ENCODE measurements around the gene MT1X. TPM values are rescaled to one million over a fixed set of nuclear protein-coding genes. Genes with fewer than 3 reads are reported as not detected.

The MT1X gene
- total and polyA plus RNA-seq, 2 of the 13 experiments (the other 11 are each of a cell fraction or from before 2014, with no cell fraction given), result 19.7 to 288 TPM

DNA sequence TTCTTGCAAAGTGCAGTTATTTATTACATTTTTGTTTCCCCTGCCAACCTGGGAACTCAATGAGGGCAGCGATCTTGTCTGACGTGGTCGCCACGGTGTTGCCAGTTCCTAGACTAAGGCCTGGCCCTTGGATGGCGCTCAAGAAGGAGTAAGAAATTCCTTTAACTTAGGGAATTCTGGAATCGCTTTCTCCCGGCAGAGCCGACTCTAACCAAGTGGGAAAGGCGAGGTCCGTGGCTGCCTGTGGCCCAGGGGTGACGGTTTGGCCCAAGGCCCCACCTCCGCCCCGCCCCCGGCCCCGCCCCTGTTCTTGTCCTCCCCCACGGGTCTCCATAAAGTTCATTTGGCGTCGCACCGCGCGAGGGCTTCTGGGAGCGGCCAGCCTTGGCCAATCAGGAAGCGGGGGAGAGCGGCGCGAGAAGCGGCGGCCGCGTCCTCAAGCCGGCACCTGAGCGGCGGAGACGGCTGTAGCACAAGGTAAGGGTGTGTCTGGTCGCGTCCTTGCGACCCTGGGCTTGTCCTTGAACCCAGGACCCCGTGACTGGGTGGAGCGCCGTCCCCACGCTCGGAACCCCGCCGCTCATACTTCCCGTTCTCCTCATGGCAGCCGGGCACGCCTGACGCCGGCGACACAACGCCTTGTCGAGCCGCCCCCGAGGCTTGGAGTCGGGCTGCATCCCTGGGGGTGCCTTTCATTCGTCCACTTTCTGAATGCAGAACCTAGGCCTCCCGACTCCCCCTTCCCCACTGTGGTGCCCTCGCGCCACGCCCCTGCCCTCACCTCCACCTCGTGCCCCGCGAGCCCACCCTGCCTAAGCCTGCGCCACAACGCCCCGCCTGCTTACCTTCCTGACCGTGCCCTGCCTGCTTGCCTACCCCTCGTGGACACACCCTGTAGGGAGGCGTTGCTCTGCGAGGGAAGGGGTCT, 47.7 kb downstream of the MT1X start, which contains the start of gene NUP93 (continued):
- TF ChIP-seq ZSCAN20 (CRISPR knock-in tag; IDR thresholded peaks at IDR 0.05; ENCODE audit: borderline replicate concordance), result no peak
- peak; percentile 16; the same call in 1 of the 2 replicates for TF ChIP-seq SOX5 (CRISPR knock-in tag; IDR thresholded peaks at IDR 0.05; ENCODE audit: borderline replicate concordance)
- no peak for TF ChIP-seq ZNF7 (CRISPR knock-in tag; IDR thresholded peaks at IDR 0.05)
- peak; percentile 57; the same call in 1 of the 2 replicates for TF ChIP-seq ZNF329 (CRISPR knock-in tag; IDR thresholded peaks at IDR 0.05; ENCODE audit: low read depth)
- TF ChIP-seq, protein P1, sequence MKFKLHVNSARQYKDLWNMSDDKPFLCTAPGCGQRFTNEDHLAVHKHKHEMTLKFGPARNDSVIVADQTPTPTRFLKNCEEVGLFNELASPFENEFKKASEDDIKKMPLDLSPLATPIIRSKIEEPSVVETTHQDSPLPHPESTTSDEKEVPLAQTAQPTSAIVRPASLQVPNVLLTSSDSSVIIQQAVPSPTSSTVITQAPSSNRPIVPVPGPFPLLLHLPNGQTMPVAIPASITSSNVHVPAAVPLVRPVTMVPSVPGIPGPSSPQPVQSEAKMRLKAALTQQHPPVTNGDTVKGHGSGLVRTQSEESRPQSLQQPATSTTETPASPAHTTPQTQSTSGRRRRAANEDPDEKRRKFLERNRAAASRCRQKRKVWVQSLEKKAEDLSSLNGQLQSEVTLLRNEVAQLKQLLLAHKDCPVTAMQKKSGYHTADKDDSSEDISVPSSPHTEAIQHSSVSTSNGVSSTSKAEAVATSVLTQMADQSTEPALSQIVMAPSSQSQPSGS (CRISPR knock-in tag; IDR thresholded peaks at IDR 0.05), result peak; percentile 64
- peak; percentile 52 for TF ChIP-seq ZNF598 (CRISPR knock-in tag; IDR thresholded peaks at IDR 0.05; ENCODE audit: borderline replicate concordance)
- TF ChIP-seq MZF1 (CRISPR knock-in tag; IDR thresholded peaks at IDR 0.05; ENCODE audit: borderline replicate concordance), result no peak
- peak; percentile 55; the same call in 1 of the 2 replicates for TF ChIP-seq ZBTB20 (CRISPR knock-in tag; IDR thresholded peaks at IDR 0.05; ENCODE audit: borderline replicate concordance, low read depth)
- TF ChIP-seq TRAFD1 (CRISPR knock-in tag; IDR thresholded peaks at IDR 0.05; ENCODE audit: borderline replicate concordance), result no peak
- TF ChIP-seq DR1 (CRISPR knock-in tag; IDR thresholded peaks at IDR 0.05), result no peak
- TF ChIP-seq, protein P2, sequence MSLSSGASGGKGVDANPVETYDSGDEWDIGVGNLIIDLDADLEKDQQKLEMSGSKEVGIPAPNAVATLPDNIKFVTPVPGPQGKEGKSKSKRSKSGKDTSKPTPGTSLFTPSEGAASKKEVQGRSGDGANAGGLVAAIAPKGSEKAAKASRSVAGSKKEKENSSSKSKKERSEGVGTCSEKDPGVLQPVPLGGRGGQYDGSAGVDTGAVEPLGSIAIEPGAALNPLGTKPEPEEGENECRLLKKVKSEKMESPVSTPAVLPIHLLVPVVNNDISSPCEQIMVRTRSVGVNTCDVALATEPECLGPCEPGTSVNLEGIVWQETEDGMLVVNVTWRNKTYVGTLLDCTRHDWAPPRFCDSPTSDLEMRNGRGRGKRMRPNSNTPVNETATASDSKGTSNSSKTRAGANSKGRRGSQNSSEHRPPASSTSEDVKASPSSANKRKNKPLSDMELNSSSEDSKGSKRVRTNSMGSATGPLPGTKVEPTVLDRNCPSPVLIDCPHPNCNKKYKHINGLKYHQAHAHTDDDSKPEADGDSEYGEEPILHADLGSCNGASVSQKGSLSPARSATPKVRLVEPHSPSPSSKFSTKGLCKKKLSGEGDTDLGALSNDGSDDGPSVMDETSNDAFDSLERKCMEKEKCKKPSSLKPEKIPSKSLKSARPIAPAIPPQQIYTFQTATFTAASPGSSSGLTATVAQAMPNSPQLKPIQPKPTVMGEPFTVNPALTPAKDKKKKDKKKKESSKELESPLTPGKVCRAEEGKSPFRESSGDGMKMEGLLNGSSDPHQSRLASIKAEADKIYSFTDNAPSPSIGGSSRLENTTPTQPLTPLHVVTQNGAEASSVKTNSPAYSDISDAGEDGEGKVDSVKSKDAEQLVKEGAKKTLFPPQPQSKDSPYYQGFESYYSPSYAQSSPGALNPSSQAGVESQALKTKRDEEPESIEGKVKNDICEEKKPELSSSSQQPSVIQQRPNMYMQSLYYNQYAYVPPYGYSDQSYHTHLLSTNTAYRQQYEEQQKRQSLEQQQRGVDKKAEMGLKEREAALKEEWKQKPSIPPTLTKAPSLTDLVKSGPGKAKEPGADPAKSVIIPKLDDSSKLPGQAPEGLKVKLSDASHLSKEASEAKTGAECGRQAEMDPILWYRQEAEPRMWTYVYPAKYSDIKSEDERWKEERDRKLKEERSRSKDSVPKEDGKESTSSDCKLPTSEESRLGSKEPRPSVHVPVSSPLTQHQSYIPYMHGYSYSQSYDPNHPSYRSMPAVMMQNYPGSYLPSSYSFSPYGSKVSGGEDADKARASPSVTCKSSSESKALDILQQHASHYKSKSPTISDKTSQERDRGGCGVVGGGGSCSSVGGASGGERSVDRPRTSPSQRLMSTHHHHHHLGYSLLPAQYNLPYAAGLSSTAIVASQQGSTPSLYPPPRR (CRISPR knock-in tag; IDR thresholded peaks at IDR 0.05; ENCODE audit: borderline replicate concordance), result peak; percentile 27; the same call in 1 of the 2 replicates
- TF ChIP-seq SOX6 (IDR thresholded peaks at IDR 0.05), result no peak
- TF ChIP-seq SOX6 (CRISPR knock-in tag; IDR thresholded peaks at IDR 0.05), result peak; percentile 37; the same call in 1 of the 2 replicates
- no peak for TF ChIP-seq ZNF672 (CRISPR knock-in tag; IDR thresholded peaks at IDR 0.05)
- no peak for TF ChIP-seq ZNF253 (CRISPR knock-in tag; IDR thresholded peaks at IDR 0.05; ENCODE audit: borderline replicate concordance)
- TF ChIP-seq, protein P3, sequence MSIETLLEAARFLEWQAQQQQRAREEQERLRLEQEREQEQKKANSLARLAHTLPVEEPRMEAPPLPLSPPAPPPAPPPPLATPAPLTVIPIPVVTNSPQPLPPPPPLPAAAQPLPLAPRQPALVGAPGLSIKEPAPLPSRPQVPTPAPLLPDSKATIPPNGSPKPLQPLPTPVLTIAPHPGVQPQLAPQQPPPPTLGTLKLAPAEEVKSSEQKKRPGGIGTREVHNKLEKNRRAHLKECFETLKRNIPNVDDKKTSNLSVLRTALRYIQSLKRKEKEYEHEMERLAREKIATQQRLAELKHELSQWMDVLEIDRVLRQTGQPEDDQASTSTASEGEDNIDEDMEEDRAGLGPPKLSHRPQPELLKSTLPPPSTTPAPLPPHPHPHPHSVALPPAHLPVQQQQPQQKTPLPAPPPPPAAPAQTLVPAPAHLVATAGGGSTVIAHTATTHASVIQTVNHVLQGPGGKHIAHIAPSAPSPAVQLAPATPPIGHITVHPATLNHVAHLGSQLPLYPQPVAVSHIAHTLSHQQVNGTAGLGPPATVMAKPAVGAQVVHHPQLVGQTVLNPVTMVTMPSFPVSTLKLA (IDR thresholded peaks at IDR 0.05), result no peak

All from HepG2 (cell line).